ENCODE data around the gene HS6ST3. TPM values are rescaled to one million over a fixed set of nuclear protein-coding genes. Genes with fewer than 3 reads are reported as not detected.

Gene HS6ST3
- total RNA-seq, 1 donor: not detected

GRCh38 chr13:96862999-96863398 lies 773.1 kb downstream of the HS6ST3 start:
- no peak for DNase-seq (ENCODE audit: low read depth in 2 of 3, low spot score in 2 of 3)

GRCh38 chr13:96871469-96871868 lies 781.6 kb downstream of the HS6ST3 start:
- no peak for DNase-seq (ENCODE audit: low read depth in 2 of 3, low spot score in 2 of 3)

GRCh38 chr13:96880419-96880818 lies 790.5 kb downstream of the HS6ST3 start:
- DNase-seq (ENCODE audit: low read depth in 2 of 3, low spot score in 2 of 3): no peak

Other genes starting within 250 kb of the HS6ST3 start
- gene UGGT2, start 36.7 kb upstream of the HS6ST3 start, total RNA-seq: 6.5 TPM

All from hematopoietic multipotent progenitor cell (in vitro differentiated cells).